HL-60 (cell line): ENCODE results near the gene PFKFB1.

ENCODE experiments used
- DNase-seq, 2 experiments: peaks; one replicate each; pipeline ENCODE4 v3.0.0-alpha.2; 2010 to 2020; ENCODE audit warnings: low read depth in 1 of 2, low spot score in 1 of 2
- H3K27ac ChIP-seq: fragments of 250-450 bp; sonication (Bioruptor Pico); replicated peaks from 2 replicates; pipeline ENCODE4 v1.5.1; 2020; ENCODE audit warnings: mild to moderate bottlenecking, moderate library complexity
- H3K27me3 ChIP-seq: fragments of 250-450 bp; sonication (Bioruptor Pico); 2 replicates; pipeline ENCODE4 v1.5.1; 2021; ENCODE audit warnings: mild to moderate bottlenecking, moderate library complexity; ENCODE audit not compliant: insufficient read depth, poor library complexity, severe bottlenecking
- H3K4me3 ChIP-seq: replicated peaks from 2 replicates; pipeline ENCODE4 v1.5.1; 2011; ENCODE audit warnings: mild to moderate bottlenecking, control low read depth, low read length; ENCODE audit not compliant: insufficient read depth
- CTCF ChIP-seq: IDR thresholded peaks from one replicate; pipeline ENCODE4 v1.5.1; 2011; ENCODE audit warnings: low read length, control low read depth, inconsistent platforms; ENCODE audit not compliant: insufficient read depth
- GABPA ChIP-seq: IDR thresholded peaks from 2 replicates; pipeline ENCODE4 v1.6.1; 2012; ENCODE audit warnings: low read depth
- POLR2AphosphoS5 ChIP-seq: IDR thresholded peaks from 2 replicates; pipeline ENCODE4 v1.6.1; 2012; ENCODE audit warnings: low read depth
- REST ChIP-seq: IDR thresholded peaks from 2 replicates; pipeline ENCODE4 v1.6.1; 2012; ENCODE audit warnings: low read depth; ENCODE audit not compliant: insufficient replicate concordance
- SPI1 ChIP-seq: IDR thresholded peaks from 2 replicates; pipeline ENCODE4 v1.6.1; 2012; ENCODE audit warnings: low read depth, mild to moderate bottlenecking, borderline replicate concordance

Gene PFKFB1

GRCh38 chrX:55033429-55033828 is 39.4 kb upstream of the PFKFB1 start:
- TF ChIP-seq REST (no peak), GABPA (no peak), SPI1 (no peak), CTCF (no peak), POLR2AphosphoS5 (no peak)
- H3K27ac ChIP-seq, result no peak overlapping the region
- H3K27me3 ChIP-seq, result no peaks in the 10 kb centered on the region
- no peak overlapping the region for H3K4me3 ChIP-seq
- no peak for DNase-seq

- Histone ChIP-seq H3K27ac (no peak within 1 kb of the TSS), H3K4me3 (no peak within 1 kb of the TSS), H3K27me3 (no peaks in the 10 kb centered on the region)
- TF ChIP-seq POLR2AphosphoS5 (no peak), CTCF (no peak), REST (no peak), GABPA (no peak), SPI1 (no peak)
- no peak for DNase-seq
Measured at GRCh38 chrX:55030271-55031205, 36.5 kb upstream of the PFKFB1 start, which contains the start of gene ALAS2. TSS of gene ALAS2 (minus strand) at chrX:55030977. CDS start at chrX:55026000, 4,977 bp downstream.

- Histone ChIP-seq H3K27ac (no peak overlapping the region), H3K4me3 (no peak overlapping the region), H3K27me3 (no peaks in the 10 kb centered on the region)
- TF ChIP-seq CTCF, result no peak
- no peak for DNase-seq
Measured at GRCh38 chrX:55029291-55029690, 35.3 kb upstream of the PFKFB1 start.
